Measurements from ENCODE around the gene ZNF652. TPM values are rescaled to one million over a fixed set of nuclear protein-coding genes. Genes with fewer than 3 reads are reported as not detected.

Gene ZNF652
- total RNA-seq, 1 experiment from 2014 or later, result 32.1 TPM

DNA sequence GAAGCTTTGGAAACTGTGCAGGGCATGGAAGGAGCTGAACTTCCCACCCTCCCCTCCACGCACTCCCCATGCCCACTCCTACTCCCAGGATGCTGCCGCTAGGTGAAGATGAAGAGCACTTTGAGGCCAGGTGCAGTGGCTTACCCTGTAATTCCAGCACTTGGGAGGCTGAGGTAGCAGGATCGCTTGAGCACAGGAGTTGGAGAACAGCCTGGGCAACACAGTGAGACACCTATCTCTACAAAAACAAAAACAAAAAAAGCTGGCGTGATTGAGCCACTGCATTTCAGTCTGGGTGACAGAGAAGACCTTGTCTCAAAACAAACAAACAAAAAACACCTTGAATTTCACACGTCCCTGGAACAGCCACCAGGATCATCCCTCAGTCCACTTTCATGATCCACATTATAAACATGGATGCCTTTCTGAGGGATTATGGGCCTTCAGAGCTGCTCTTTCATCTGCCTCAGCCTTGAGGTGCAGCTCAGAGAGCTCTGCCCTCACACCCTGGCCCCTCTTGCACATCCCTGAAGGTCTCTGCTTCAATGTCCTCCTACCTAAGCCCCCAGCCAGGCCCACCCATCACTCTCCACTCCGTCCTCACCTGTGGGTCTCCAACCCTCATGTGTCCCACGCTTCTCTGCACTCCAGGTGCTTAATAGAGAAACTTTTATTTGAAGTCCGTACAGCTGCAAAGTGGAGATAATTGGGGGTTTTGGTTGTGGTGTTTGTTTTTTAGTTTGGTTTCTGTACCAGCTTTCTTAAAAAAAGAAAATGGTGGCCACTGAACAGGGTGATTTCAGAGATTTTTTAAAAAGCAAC is 26.9 kb upstream of the ZNF652 start:
- Histone ChIP-seq H3K36me3 (ENCODE audit: insufficient read depth, low read length, poor library complexity, severe bottlenecking) (no peaks in the 10 kb centered on the region), H3K4me3 (ENCODE audit: low read depth, low read length, poor library complexity, severe bottlenecking) (no peak overlapping the region), H3K27me3 (replicated peaks; ENCODE audit: insufficient read depth, low read depth, low read length, poor library complexity) (no peaks in the 10 kb centered on the region), H3K9me3 (ENCODE audit: low read depth, low read length, poor library complexity, severe bottlenecking) (no peaks in the 10 kb centered on the region), H3K27ac (ENCODE audit: low read depth, low read length, poor library complexity, severe bottlenecking) (no peak overlapping the region), H3K4me1 (ENCODE audit: insufficient read depth, low read length, poor library complexity, severe bottlenecking) (peaks cover 18% of the 10 kb centered on the region)
- CTCF ChIA-PET, result no interaction called here
- POLR2A ChIA-PET (ENCODE audit: low non-redundant PET), result no interaction called here
- intact Hi-C loops (cut with micrococcal nuclease; ENCODE audit: unreplicated experiment), result no loop called here
- BruUV-seq (replicated peaks), result no TSS peak
- no peak for DNase-seq (ENCODE audit: low spot score)
- TF ChIP-seq EZH2 (IDR thresholded peaks at IDR 0.05; ENCODE audit: borderline replicate concordance, low read depth, low read length, poor library complexity, severe bottlenecking), result no peak
- TF ChIP-seq, protein P1, sequence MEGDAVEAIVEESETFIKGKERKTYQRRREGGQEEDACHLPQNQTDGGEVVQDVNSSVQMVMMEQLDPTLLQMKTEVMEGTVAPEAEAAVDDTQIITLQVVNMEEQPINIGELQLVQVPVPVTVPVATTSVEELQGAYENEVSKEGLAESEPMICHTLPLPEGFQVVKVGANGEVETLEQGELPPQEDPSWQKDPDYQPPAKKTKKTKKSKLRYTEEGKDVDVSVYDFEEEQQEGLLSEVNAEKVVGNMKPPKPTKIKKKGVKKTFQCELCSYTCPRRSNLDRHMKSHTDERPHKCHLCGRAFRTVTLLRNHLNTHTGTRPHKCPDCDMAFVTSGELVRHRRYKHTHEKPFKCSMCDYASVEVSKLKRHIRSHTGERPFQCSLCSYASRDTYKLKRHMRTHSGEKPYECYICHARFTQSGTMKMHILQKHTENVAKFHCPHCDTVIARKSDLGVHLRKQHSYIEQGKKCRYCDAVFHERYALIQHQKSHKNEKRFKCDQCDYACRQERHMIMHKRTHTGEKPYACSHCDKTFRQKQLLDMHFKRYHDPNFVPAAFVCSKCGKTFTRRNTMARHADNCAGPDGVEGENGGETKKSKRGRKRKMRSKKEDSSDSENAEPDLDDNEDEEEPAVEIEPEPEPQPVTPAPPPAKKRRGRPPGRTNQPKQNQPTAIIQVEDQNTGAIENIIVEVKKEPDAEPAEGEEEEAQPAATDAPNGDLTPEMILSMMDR (conservative IDR thresholded peaks at IDR 0.05; ENCODE audit: low read depth, low read length), result no peak

DNA sequence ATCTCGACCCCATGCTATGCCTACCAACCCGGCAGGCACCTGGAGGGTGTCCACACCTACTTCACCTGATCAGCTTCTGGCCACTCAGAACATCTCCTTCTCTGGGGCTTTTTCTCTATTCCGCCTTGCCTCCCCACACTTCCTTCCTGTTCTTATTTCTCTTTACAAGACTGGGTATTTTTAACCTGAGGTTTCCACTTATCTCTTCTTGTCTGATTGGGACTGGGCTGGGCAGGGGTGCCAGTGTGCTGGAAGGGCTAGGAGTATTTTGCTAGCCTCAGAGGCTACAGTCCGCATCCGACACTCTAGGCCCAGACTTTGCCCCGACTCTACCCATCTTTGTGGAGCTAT is 26.2 kb upstream of the ZNF652 start:
- no TSS peak for BruUV-seq (replicated peaks)
- Histone ChIP-seq H3K27me3 (replicated peaks; ENCODE audit: insufficient read depth, low read depth, low read length, poor library complexity) (no peaks in the 10 kb centered on the region), H3K27ac (ENCODE audit: low read depth, low read length, poor library complexity, severe bottlenecking) (no peak overlapping the region), H3K36me3 (ENCODE audit: insufficient read depth, low read length, poor library complexity, severe bottlenecking) (no peaks in the 10 kb centered on the region), H3K4me1 (ENCODE audit: insufficient read depth, low read length, poor library complexity, severe bottlenecking) (peaks cover 14% of the 10 kb centered on the region), H3K9me3 (ENCODE audit: low read depth, low read length, poor library complexity, severe bottlenecking) (no peaks in the 10 kb centered on the region), H3K4me3 (ENCODE audit: low read depth, low read length, poor library complexity, severe bottlenecking) (no peak overlapping the region)
- ChIA-PET POLR2A (ENCODE audit: low non-redundant PET) (no interaction called here), CTCF (no interaction called here)
- intact Hi-C loops (cut with micrococcal nuclease; ENCODE audit: unreplicated experiment), result no loop called here
- no peak for DNase-seq (ENCODE audit: low spot score)
- no peak for TF ChIP-seq EZH2 (IDR thresholded peaks at IDR 0.05; ENCODE audit: borderline replicate concordance, low read depth, low read length, poor library complexity, severe bottlenecking)
- TF ChIP-seq, protein P1 (conservative IDR thresholded peaks at IDR 0.05; ENCODE audit: low read depth, low read length), result no peak

- TF ChIP-seq, protein P1 (conservative IDR thresholded peaks at IDR 0.05; ENCODE audit: low read depth, low read length), result no peak
- H3K4me1 ChIP-seq (ENCODE audit: insufficient read depth, low read length, poor library complexity, severe bottlenecking), result peaks cover 14% of the 10 kb centered on the region
- no peak overlapping the region for H3K27ac ChIP-seq (ENCODE audit: low read depth, low read length, poor library complexity, severe bottlenecking)
- no peaks in the 10 kb centered on the region for H3K27me3 ChIP-seq (replicated peaks; ENCODE audit: insufficient read depth, low read depth, low read length, poor library complexity)
- no peaks in the 10 kb centered on the region for H3K9me3 ChIP-seq (ENCODE audit: low read depth, low read length, poor library complexity, severe bottlenecking)
- DNase-seq (ENCODE audit: low spot score), result no peak
- ChIA-PET POLR2A (ENCODE audit: low non-redundant PET) (no interaction called here), CTCF (no interaction called here)
- intact Hi-C loops (cut with micrococcal nuclease; ENCODE audit: unreplicated experiment), result no loop called here
- no TSS peak for BruUV-seq (replicated peaks)
- no peak overlapping the region for H3K4me3 ChIP-seq (ENCODE audit: low read depth, low read length, poor library complexity, severe bottlenecking)
- no peaks in the 10 kb centered on the region for H3K36me3 ChIP-seq (ENCODE audit: insufficient read depth, low read length, poor library complexity, severe bottlenecking)
These were observed 25.6 kb upstream of the ZNF652 start for GRCh38 chr17:49387498-49388289.
